NCI-H2196 treated with DMSO at 0.1 percent for 48 hours (cell line): ENCODE measurements around the gene TNFSF4.
"Not testable (repeated sequence)": the region's sequence is repeated elsewhere in the genome, so short reads cannot be mapped to it uniquely, and the experiment has no call there.

Experiments used
- DNase-seq: peaks from one replicate; lab custom pipeline; 2025; ENCODE audit not compliant: unreplicated experiment; lab: John Stamatoyannopoulos, UW

TNFSF4 gene, protein sequence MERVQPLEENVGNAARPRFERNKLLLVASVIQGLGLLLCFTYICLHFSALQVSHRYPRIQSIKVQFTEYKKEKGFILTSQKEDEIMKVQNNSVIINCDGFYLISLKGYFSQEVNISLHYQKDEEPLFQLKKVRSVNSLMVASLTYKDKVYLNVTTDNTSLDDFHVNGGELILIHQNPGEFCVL

DNA sequence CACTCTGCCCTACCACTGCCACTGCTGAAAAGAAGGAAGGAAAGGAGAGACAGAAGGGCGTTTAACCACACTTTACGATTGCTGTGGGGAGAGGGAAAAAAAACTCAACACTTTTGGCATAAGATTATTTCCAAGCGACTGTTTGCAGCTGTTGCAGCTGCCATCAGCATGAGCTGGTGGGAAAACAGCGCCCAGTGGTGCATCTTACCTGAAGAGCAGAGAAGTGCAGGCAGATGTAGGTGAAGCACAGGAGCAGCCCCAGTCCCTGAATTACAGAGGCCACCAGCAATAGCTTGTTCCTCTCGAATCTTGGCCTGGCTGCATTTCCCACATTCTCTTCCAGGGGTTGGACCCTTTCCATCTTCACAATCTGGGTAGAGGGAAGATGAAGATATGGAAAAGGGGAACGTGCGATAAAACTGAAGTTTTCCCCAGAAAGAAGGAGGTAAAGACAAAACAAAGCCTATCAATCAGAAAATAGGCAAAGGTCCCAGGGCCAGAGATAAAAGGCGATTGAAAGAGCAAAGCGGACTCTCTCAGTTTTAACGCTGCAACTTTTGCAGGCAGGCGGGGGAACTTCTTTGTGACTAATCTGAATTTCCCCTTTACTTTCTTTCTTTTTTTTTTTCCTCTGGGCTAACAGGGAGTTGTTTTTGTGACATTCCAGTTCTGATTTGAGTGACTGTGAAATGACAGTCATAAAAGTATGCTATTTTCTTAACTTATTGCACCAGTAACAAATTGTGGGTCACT is at the start of gene TNFSF4:
Gene TNFSF4 (minus strand): TSS at position 516 of the 753 bp plus-strand sequence. CDS start 155 bp downstream, at position 361.
- no peak for DNase-seq

DNA sequence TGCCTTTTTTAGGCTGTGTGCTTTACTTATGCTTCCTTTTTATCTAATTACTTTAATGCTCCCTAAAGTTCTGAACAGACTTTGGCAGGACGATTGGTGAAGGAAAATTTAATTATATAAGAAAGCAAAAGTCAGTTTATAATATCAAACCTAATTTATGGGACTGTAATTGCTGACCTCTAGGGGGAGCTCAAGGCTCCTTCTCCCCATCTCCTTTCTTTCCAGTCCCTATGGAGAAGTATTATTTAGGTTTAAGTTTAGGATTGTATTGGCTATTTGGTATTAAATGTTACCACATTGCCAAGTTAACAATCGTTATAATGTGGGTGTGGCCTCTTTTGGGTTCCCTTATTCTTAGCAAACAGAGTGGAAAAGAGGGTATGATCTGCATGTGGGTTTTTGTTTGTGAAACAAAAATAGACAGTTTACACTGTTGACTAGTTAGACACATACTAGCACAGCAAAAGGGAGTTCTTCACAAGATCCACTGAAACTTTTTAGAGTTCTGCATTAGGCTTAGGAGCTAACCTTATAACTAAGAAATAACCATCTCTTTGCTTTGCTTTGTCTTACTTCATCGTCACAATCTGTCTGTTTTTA is 48.2 kb upstream of the TNFSF4 start:
- DNase-seq: peak; percentile 1

DNA sequence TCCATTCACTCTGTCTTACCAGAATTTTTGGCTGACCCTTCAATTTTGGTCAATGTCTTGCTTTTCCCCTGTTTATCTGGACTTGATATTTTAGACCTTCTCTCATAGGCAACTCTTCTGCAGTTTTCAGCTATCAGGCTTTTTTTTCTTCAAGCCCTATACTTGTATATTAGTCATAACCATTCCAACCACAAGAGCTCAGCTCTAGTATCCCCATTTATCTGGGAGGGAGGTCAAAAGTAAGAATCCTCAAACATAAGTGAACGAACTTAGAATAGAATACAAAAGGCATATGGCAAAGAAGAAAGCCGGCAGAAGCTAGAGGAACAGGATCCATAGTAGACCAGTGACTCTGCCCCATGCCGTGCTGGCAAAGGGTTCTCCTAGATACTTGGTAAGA is 45.9 kb upstream of the TNFSF4 start:
- DNase-seq: no peak

DNA sequence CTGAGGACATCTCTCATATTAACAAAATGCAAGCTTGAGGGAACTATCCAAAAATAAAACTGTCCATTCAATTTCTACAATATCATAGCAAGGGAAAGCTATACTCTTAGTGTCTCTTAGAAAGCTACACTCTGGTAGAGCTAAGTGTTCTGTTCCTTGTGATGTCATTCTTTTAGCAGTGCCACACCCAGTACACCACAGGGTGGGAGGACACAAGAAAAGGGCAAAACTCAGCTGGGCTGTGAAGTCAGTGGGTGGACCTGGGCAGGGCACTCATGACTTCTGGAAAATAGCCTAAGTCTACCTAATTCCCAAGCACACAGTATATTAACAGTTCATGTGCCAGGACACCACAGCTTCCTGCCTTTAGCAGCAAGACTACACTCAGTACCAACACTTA is 42.2 kb upstream of the TNFSF4 start:
- no peak for DNase-seq

DNA sequence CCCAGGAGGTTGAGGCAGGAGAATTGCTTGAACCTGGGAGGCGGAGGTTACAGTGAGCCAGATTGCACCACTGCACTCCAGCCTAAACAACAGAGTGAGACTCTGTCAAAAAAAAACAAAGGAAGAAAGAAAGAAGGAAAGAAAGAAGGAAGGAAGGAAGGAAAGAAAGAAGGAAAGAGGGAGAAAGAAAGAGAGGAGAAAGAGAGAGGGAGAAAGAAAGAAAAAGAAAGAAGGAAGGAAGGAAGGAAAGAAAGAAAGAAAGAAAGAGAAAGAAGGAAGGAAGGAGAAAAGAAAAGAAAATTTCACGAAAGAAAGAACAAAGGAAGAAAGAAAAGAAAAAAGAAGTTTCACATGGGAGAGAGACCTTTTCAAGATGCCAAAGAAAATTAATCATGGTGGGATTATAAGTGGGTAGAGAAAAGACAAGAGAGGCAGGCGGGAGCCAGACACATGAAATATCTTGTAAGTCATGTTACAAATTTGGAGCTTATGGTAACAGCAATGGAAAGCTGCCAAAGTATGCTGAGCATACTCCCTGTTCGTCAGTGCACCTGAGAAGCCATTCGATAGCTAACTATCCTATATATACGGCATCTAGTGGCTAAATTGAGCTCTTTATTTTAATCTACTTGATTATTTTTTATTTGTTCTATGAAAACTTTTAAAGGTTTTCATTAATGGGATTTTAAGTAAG is 41.3 kb upstream of the TNFSF4 start:
- no peak for DNase-seq

DNA sequence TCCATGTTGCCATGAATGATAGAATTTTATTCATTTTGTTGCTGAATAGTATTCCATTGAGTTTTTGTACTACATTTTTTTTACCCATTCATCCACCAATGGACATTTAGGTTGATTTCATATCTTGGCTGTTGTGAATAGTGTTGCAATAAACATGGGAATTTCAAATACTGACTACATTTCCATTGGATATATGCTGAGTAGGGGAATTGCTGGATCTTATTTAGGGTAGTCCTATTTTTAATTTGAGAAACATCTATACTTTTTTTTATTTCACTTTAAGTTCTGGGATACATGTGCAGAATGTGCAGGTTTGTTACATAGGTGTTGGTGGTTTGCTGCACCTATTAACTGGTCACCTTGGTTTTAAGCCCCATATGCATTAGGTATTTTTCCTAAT is 38.8 kb upstream of the TNFSF4 start:
- no peak for DNase-seq

DNA sequence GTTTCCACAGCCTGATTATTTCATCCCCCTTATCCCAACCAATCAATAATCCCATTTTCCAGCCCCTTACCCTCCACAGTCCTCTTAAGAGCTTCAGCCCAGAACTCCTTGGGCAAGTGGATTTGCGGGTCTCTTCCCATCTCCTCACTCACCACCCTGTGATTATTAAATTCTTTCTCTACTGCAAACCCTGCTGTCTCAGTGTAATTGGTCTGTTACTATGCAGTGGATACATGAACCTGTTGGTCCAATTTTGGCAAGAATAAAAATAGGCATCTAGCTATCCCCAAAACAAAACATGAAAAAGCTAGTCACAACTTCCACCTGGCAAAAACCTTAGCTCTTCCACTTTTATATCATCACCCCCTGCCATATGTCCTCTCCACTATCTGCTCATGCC is 36.2 kb upstream of the TNFSF4 start:
- DNase-seq: no peak

DNA sequence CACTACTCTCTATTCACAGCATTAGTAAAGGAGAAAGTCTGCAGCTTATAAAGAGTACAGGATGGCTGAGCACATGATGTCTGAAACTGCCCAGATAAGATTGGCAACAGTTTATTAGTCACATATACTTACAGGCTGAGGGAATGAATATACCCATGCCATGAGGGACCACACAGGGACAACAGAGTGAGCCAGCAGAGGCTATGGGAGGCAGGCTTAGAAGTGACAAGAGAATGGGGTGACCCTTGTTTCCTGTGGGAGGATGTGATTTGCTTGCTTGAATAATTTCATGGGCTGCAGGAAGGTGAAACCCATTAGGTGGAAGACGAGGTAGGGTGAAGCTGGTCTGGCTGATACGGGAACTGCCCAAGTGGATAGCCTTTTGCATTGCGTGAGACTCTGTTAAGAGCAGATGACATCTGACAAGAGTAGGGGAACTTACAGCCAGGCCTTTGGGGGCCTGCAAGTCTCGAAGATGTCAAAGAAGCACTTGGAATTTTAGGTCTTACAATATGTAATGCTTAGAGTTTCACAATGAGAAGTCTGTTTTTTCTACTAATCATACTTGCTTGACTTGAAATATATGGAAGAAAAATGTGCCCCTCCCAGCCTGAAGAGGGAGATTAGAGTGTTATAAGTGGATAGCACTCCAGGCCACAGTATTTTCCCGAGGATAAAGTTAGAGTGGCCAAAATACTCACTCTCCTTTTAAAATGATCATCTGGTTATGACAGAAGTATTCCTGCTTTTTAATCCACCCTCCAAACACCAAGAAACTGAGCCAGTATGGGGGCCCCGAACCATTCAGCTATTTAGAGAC is 34.6 kb upstream of the TNFSF4 start:
- DNase-seq: no peak

DNA sequence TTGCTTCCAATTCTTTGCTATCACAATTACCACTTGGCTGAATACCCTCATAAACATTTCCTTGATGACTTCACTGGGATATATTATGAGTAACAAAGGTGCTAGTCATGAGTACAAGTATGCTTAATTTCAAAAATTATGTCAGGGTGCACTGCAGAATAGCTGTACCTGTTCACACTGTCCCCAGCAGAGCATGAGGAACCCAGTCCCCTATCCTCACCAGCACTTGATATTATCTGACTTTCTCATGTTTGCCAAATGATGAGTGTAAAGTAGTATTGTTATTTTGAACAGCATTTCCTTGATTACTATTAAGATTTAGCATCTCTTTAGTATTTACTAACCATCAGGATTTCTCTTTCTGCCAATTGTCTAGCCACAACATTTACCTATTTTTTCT is 33.5 kb upstream of the TNFSF4 start:
- no peak for DNase-seq

DNA sequence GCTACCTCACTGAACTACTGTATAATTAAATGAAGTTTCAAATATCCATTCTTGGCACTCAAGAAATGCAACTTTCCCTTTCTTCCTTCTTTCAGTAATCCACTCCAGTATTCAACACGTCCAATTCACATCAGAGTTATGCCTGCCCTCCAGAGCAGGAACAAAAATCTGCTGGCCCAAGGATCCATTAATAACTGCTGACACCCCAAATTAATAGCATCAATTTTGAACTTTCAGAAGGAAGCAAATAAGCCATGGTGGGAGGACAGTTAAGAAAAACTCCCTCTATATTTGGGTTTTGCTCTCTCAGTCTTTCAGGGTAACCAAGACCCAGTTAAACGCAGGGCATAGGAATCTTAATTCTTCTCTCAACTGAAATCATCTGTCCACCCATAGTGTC is 31.9 kb upstream of the TNFSF4 start:
- no peak for DNase-seq

DNA sequence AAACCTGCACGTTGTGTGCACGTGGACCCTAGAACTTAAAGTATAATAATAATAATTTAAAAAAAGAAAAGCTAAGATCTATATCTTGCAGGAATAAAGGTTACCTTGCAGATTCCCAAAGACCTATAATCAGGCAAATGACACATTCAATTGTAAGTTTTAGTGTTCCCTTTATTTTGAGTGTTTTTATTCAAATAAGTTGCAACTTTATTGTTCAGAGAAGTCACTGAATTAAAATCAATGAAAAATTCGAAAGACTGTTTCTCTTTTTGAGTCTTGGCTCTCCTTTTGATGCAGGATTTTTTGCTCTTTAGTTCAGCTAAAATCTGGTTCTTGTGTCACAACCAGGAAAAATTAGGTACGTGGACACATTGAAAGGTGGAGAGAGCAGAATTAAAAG is 27.8 kb upstream of the TNFSF4 start:
- DNase-seq: no peak

DNA sequence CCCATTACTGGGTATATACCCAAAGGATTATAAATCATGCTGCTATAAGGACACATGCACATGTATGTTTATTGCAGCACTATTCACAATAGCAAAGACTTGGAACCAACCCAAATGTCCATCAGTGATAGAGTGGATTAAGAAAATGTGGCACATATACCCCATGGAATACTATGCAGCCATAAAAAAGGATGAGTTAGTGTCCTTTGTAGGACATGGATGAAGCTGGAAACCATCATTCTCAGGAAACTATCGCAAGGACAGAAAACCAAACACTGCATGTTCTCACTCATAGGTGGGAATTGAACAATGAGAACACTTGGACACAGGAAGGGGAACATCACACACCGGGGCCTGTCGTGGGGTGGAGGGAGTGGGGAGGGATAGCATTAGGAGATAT is 27.3 kb upstream of the TNFSF4 start:
- not testable (repeated sequence) for DNase-seq

DNA sequence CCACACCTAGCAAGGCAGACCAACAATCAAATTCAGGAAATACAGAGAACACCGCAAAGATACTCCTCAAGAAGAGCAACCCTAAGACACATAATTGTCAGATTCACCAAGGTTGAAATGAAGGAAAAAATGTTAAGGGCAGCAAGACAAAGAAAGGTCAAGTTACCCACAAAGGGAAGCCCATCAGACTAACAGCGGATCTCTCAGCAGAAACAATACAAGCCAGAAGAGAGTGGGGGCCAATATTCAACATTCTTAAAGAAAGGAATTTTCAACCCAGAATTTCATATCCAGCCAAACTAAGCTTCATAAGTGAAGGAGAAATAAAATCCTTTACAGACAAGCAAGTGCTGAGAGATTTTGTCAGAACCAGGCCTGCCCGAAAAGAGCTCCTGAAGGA is 21.9 kb upstream of the TNFSF4 start:
- not testable (repeated sequence) for DNase-seq

DNA sequence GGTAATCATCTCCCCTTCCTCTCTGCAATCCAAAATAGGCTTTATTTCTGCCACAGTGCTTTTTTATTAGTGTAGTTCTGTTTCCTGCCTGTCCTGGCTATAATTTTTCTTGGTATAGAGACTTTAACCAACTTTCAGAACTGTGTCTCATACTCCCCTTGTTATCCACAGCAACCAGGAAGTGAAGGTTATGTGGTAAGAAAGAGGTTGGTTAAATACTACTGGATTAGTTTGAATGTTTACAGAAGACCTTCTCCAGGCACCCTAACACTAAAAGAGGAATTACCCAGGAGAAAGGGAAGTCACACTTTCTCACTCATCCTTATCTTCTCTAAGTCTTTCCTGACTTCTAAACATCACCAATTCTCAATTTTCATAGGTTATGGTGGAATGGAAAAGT is 17.8 kb upstream of the TNFSF4 start:
- no peak for DNase-seq

DNA sequence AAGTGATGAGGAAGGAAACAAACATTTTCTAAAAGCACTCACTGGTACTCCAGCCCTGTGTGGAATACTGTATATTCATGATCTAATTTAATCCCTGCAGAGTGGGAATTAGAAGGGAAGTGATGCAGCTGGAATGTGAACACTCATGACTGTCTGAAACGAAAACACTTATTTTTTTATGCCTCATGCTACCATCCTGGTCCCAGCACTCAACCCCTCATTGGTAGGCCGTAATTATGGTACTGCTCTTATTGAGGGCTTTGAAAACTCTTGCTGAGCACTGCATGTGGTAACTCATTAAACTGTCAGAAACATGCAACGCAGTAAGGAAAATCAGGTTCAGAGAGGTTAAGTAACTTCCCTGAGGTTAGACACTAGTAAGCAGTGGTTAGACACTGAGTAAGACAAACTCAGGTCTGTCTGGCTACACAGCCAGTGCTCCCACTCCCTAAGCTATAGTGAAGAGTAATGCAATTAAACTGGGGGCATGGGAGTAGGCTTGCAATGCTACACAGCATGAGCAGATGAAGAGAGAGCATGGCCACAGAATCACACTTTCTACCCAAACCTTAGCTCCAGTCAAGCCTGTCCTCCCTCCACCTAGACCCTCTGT is 17.3 kb upstream of the TNFSF4 start:
- no peak for DNase-seq

DNA sequence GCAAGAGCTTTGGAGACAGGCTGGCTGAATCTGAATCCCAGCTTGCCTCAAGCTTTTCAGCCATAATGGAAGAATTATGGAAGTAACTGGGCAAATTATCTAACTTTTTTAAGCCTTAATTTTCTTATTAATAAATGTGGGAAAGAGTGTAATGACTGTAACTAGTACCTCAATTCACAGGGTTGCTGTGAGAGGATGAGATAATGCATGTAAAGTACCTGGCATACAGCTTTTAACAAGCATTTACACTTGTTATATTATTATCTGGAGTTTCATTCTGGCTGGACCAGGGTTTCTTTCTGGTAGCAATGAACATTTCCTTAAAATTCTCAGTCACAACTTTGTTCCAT is 15.9 kb upstream of the TNFSF4 start:
- DNase-seq: no peak

DNA sequence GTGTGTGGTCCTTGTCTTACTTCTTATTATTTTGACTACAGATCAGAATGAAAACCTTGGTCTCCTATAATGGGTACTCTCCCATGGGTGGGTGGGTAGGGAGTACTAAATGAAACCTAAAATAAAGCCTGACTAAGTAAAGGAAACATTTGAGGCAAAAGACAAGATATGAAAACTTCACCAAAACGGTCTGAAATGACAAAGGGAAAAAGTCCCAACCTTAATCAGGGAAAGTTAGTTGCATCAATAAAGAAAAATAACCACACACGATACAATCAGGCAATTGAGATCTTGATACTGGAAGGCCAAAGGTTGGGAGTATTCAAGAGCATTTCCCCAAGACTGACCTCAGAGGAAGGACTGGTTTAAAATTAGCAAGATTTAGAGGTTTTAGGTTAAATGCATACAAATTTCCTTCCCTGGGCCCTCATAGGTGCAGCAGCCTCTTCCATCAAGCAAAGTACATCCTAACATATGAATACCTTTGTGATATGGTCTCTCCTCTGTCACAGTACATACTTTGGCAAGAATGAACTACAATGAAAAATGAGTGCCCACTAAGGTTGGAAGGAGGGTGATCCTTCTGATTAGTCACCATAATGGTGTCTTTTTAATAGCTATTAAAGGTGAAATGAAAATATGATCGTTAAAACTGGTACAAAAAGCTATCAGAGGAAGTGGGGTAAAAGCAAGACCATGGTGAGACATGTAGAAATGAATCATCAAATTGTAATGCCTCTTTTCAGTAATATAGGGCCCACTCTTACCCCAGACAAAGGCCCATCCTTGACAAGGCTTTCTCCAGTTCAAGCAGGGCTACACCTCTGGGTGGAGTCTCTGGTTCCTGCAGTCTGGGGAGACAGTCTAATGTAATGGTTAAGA is 15.3 kb upstream of the TNFSF4 start:
- DNase-seq: no peak

DNA sequence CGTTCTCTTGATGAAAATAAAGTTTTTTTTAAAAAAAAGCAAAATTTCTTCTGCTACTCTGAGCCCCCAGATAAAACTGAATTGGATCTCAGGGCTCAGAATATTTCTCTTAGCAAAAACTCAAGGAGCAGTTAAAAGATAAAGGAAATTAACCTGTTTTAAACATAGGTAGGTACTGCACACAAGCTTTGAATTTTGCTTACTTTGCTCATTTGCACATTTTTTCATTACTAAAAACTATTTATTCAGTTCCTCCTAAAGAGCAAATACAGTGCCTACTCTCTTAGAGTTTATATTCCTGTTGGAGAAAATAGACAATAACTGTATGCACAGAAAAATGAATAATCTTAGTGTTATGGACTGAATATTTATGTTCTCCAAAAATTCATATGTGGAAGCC is 13.0 kb upstream of the TNFSF4 start:
- DNase-seq: no peak

DNA sequence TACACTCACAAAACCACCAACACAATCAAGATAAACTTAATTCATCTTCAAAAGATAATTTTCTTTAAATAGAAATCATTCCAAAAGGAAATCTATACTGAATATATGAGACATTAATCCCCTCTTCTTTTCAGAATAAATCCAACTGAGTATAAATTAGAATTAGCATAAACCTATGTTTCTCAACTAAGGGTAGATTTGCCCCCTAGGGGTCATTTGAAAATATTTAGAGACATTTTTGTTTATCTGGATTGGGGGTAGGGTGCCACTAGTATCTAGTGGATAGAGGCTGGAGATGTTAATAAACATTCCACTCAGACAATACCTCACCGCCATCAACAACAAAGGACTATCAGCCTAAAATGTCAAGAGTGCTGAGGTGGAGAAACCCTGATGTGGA is 6.5 kb upstream of the TNFSF4 start:
- no peak for DNase-seq
